Measurements from ENCODE around the gene SRBD1.

- no peak for TF ChIP-seq CTCF (IDR thresholded peaks at IDR 0.05)
- TF ChIP-seq ZFX (IDR thresholded peaks at IDR 0.05; ENCODE audit: borderline replicate concordance), result no peak
Observed at GRCh38 chr2:45595721-45596435, 15.2 kb downstream of the SRBD1 start.

Measured in 22Rv1 (cell line).